GM19372 (cell line): ENCODE data around the gene CHSY1.

Experiments
- ATAC-seq: cut with Tn5 transposase; IDR thresholded peaks from one replicate; pipeline ENCODE4 v1.9.1; 2021; ENCODE audit warnings: mild to moderate bottlenecking, low read depth, moderate library complexity; ENCODE audit not compliant: unreplicated experiment

The CHSY1 gene

GRCh38 chr15:101139986-101140696 lies 111.7 kb downstream of the CHSY1 start:
- ATAC-seq, result no peak

DNA sequence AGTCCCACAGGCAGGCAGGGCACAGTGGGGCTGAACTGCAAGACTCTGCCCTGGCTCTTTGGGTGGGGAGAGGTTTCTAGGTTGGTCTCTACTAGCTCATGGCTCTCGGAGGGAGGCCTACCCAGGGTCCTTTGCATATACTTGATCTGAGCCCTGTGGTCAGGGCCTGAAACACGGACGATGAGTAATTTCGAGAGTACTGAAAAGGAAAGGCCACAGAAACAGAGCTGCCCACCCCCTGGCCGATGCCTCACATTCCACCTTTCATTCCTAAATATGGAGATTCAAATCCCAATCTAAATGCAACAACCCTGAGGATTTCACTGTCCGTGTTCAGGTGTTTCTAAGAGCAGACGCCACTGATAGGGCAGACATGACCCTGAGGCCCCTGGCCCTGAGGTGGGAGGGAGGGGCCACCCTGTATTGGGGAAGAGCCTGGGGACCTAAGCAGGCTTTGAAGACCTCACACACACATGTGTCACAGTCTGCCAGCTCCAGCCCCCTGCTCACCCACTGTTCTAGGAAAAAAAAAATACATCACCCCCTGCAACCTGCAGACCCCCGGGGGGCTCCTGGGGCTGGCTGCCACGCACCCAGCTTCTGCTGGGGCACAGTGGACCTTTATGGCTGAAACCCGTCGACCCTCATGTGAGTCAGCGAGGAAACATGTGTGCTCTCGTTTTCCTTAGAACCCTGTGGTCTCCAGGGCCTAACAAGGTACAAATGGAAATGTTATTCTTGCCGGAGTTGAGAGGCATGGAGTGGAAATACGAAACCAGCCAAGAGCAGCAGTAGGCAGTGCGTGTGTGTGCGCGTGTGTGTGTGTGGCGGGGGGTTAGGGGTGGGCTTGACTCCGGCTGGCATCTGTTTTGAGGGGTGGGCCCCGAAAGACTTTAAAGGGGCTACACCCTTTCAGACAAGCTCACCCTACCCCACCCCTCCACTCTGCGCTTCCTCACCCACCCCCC lies 112.7 kb downstream of the CHSY1 start:
- peak; percentile 78 for ATAC-seq

DNA sequence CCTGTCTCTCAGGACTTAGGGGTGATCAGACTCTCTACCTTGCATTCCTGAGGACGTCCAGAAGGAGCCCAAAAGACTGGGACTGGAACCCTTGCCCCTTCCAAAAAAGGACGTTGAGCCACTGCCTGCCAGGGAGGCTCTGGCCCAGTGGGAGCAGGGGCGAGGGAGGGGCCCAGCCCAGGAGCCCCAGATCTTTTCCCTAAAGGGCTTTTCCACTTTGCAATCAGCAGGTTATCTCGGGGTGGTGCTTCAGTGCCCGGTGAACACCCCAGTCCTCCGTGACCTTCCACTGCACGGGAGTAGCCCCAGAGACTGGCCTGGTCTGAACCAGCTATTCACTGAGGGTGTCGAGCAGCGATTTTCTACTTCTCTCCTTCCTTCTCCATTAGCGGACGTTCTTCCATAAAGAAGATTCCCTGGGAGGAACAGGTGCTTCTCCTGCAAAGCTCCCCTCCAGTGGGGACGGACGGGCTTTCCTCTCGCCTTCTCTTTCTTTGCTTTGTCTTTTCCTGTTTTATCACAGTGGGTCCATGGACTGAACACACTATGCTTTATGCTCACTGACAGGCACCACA lies 113.7 kb downstream of the CHSY1 start:
- ATAC-seq, result no peak

DNA sequence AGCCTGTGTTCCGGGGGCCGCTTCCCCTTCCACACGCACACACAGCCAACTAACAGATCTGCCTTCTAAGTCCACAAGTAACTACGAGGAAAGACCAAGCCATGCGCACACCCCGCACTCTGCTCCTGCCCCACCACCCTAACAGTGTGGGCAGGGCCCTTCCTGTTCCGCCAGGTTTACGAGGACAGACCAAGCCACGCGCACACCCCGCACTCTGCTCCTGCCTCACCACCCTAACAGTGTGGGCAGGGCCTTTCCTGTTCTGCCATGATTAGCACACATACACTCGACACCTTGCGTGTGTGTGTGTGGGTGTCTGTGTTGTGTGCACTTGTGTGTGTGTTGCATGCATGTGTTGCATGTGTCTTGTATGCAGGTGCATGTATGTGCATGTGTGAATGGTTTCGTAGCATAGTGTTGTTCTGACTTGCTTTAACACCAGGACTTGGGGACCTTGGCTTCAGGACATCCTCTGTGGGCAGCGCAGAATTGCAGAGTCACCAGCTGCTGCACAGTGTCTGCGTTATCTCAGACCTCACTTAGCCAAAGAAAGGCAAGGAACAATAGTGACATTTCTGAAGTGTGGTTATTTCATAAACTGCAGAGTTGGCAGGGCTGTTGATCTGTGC lies 114.4 kb downstream of the CHSY1 start:
- ATAC-seq, result no peak

DNA sequence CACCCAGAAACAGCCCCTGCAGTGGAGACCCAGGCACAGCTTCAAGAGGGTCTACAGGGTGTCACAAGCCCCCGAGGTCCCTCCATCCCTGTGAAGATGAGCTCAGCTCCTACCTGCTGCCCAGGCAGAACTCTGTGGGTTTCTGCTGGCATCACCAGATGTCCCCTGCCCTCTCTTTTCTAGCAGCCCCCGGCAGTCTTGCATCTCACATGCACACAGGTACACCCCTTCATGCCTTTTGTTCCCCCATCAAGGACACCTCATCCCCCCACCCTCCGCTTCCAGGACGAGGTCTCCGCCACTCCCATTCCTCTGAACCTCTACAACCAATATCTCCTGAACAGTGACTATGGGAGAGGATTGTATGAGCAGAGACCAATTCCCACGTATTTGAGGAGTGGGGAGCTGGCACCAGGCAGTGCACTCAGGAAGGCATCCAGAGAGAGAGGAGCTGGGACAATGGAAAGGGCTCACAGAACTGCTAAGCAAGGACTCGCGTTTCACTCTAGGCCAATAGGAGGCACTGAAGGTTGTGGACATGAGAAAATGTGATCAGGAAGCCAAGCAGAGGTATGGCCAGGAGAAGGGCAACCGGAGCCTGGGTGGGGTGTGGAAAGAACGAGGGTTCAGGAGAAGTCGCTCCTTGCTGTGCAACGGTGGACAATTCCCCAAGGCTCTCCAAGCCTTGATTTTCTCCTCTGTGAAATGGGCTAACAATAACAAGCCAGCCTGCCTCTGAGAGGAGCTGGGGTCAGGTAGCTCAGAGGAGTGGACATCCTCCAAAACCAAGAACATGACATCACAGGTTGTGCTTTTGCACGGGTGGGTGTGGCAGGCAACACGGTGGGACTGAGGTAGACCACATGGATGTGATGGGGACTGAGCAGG lies 115.2 kb downstream of the CHSY1 start:
- no peak for ATAC-seq

- ATAC-seq, result peak; percentile 54
Measured at GRCh38 chr15:101135532-101136166, 116.2 kb downstream of the CHSY1 start.

DNA sequence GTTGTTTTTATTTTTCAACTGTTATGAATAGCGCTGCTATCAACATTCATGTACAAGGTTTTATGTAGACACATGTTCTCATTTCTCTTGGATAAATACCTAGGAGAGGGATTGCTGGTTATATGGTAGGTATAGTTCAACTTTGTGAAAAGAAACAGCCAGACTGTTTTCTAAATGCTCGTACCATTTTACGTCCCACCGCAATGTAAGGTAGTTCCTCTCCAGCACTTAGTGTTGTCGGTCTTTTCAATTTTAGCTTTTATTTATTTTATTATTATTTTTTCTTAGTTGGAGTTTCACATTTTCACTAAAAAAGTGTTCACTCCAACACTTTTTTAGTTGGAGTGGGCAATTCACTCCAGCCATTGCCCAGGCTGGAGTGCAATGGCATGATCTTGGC lies 117.1 kb downstream of the CHSY1 start:
- no peak for ATAC-seq

GRCh38 chr15:101133751-101134261 lies 118.0 kb downstream of the CHSY1 start:
- no peak for ATAC-seq

DNA sequence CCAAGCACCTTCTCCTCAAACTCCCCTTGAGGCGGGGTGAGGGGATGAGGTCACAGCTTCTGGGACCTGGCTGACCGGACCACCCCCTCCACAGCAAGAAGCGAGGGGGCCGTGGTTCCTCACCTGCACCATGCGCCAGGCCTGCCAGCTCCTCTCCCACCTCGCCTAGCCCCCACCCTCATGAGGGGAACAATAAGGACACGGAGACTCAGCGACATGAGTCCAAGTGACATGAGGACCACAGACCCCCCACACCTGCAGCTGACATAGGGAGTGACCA lies 118.7 kb downstream of the CHSY1 start:
- no peak for ATAC-seq

- no peak for ATAC-seq
Measured at GRCh38 chr15:101132390-101133180, 119.3 kb downstream of the CHSY1 start.

- ATAC-seq, result no peak
Measured at GRCh38 chr15:101131489-101132389, 120.1 kb downstream of the CHSY1 start.

DNA sequence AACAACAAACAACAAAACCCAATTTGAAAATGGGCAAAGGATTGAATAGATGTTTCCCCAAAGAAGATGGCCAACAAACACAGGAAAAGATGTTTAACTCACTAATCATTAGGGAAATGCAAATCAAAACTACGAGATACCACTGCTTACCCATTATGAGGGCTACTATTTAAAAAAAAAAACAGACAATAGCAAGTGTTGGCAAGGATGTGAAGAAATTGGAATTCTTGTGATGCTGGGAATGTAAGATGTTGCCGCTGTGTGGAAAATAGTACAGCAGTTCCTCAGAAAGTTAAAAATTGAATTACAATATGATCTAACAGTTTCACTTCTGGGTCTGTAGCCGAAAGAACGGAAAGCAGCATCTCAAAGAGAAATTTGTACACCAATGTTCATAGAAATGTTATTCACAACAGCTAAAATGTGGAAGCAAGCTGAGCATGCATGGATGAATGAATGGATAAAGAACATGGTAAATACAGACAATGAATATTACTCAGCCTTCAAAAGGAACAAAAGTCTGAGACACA lies 121.9 kb downstream of the CHSY1 start:
- no peak for ATAC-seq

- no peak for ATAC-seq
Measured at GRCh38 chr15:101128221-101129015, 123.4 kb downstream of the CHSY1 start.

DNA sequence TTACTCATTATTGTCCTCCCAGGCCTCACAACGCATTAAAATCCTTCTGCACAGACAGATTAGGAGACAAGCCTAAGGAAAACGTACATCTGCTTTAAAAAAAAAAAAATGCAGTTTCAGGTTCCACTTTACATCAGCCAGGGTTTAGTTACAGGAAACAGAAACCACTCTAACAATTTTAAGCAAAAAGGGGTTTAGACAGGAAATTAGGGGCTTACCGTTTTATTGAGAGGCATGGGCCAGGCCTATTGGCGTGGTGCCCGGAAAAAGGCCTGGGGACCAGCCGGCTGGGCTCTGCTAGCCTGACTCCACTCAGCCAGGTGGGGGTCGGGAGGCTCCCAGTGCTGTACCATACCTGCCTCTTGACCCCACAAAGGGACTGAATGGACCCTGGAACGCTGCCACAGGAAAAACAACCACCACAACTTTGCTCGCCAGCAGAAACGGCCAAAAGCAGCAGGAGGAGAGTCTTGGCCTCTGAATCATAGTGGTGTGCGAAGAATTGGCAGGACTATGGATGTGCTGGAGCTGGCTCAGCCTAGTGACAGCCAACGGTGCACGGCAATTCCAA lies 124.3 kb downstream of the CHSY1 start:
- ATAC-seq, result peak; percentile 76

GRCh38 chr15:101126618-101127505 lies 125.0 kb downstream of the CHSY1 start:
- ATAC-seq, result peak; percentile 38
